ENCODE measurements around the gene BRF1.

Gene BRF1

GRCh38 chr14:105187116-105187515 is 113.7 kb downstream of the BRF1 start:
- TF ChIP-seq CTCF (IDR thresholded peaks at IDR 0.05): no peak

DNA sequence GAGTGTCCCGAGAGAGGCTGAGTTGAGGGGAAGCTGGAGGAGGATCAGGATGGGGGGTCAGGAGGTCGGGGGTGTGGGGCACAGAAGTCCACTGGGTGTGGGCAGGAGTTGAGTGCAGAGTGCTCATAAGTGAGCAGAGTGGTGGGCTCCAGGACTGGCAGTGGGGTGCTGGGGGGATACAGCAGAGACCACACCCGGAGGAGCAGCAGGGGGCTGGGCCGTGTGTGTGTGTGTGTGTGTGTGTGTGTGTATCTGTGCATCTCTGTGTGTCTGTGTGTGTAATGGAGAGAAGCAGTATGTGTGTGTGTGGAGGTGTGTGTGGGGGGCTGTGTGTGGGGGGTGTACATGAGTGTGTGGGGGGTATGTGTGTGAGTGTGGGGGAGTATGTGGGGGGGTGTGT is 114.8 kb downstream of the BRF1 start:
- no peak for TF ChIP-seq CTCF (IDR thresholded peaks at IDR 0.05)

DNA sequence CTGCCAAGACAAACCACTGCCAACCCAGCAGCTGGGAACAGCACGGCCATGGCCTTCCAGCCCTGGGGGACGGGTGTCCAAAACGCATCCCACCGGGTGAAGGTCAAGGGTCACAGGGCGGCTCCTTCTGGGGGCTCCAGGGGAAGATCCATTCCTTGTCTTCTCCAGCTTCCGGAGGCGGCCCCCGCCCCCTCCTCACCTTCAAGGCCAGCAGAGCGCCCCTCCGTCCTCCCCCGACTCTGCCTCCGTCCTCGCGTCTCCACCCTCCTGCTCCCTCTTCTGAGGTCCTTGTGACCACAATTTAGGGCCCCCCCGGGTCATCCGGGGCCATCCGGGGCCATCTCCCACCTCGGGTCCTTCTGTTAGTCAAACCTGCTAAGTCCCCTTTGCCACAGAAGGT is 115.8 kb downstream of the BRF1 start:
- TF ChIP-seq CTCF (IDR thresholded peaks at IDR 0.05): no peak

DNA sequence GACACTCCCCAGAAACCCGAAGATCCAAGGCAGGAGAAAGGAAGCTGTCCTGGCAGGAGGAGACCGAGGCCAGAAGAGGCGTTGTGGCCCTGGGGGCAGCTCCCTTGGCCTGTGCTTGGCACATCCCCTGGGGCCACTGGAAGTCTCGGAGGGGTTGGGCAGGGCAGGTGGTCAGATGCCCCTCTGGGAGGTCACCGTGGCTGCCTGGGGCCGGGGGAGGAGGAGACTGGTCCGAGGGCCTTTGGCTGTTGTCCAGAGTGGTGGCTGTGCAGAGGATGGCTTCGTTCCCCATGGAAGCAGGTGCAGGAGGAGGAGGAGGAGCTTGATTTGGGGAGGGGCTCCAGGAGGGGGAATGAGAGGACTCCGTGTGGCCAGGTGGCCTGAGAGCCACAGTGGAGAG is 116.3 kb downstream of the BRF1 start:
- no peak for TF ChIP-seq CTCF (IDR thresholded peaks at IDR 0.05)

GRCh38 chr14:105182296-105183020 is 118.3 kb downstream of the BRF1 start:
- no peak for TF ChIP-seq CTCF (IDR thresholded peaks at IDR 0.05)

DNA sequence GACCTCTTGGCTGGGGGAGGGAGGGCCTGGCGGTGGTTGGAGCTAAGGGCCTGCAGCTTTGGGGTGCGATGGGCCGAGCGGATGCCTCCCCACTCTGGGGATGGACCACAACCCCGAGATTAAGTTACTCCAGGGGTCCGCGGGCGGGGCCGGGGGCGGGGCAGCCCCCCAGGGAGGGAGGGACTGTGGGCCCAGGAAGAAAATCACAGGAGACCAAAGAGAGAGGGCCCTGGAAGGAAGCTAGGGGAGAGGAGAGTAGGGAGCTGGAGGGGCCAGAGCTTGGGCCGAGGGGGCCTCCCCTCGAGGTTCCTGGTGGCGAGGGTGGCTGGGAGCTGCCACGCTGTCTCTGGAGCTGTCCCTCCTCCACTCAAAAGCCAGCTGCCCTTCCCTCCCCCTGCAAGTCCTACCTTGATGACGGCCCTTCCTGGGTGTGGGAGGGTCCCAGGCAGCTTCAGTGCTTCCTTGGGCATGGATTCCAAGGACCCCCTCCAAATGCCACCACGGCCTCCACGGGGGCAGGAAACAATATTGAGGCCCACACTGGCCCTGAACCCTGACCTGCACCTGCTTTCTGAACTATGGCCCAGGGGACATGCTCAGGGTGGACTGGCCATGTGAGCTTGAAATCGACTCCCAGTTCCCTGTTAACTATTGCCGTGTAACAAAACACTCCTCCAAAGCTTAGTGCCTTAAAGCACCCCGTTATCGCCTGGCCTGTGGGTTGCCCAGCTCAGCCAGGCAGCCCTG is 119.1 kb downstream of the BRF1 start:
- no peak for TF ChIP-seq CTCF (IDR thresholded peaks at IDR 0.05)

- peak; percentile 12; the same call in 1 of the 2 replicates for TF ChIP-seq CTCF (IDR thresholded peaks at IDR 0.05)
Observed at GRCh38 chr14:105180592-105181548, 119.9 kb downstream of the BRF1 start, which contains the start of gene NUDT14. TSS of gene NUDT14 (minus strand) at chr14:105181312. CDS start at chr14:105181209, 103 bp downstream.
